Glomerular endothelial cell (primary cell): ENCODE results near the gene KANK2. TPM values are rescaled to one million over a fixed set of nuclear protein-coding genes. Genes with fewer than 3 reads are reported as not detected.

Experiments used
- total RNA-seq: library from RNA; depleted of rRNA; stranded (reverse); fragments of >200 nt; gene quantifications from 2 replicates; pipeline ENCODE4 v1.2.3, GENCODE V29; 2015

The KANK2 gene
- total RNA-seq, 1 donor from 2014 or later, result 86.8 TPM

Other genes starting within 250 kb of the KANK2 start
- gene SMARCA4, start 236.5 kb downstream of the KANK2 start, total RNA-seq, result 157 and 172 TPM in 2 replicates
- gene LDLR, start 108.1 kb downstream of the KANK2 start, total RNA-seq, result 105 and 163 TPM in 2 replicates
- 4.7 and 11.9 TPM in 2 replicates for gene SPC24, start 41.8 kb downstream of the KANK2 start, total RNA-seq
- gene ANGPTL8, start 42.1 kb upstream of the KANK2 start, total RNA-seq, result not detected in 2 replicates
- 188 and 342 TPM in 2 replicates for gene DOCK6, start 65.0 kb upstream of the KANK2 start, total RNA-seq
- not detected in 2 replicates for gene TSPAN16, start 98.6 kb upstream of the KANK2 start, total RNA-seq
- gene RAB3D, start 142.1 kb upstream of the KANK2 start, total RNA-seq, result 53.6 and 56.6 TPM in 2 replicates
- gene TMEM205, start 148.7 kb upstream of the KANK2 start, total RNA-seq, result 142 and 244 TPM in 2 replicates
- gene CCDC159, start 149.0 kb upstream of the KANK2 start, total RNA-seq, result 21.0 and 31.7 TPM in 2 replicates
- 39.3 and 47.7 TPM in 2 replicates for gene PLPPR2, start 157.9 kb upstream of the KANK2 start, total RNA-seq
- gene SWSAP1, start 177.1 kb upstream of the KANK2 start, total RNA-seq, result 1.1 and 4.1 TPM in 2 replicates
- 17.7 and 32.7 TPM in 2 replicates for gene EPOR, start 186.8 kb upstream of the KANK2 start, total RNA-seq
- not detected in 2 replicates for gene RGL3, start 221.8 kb upstream of the KANK2 start, total RNA-seq
- gene ODAD3, start 237.6 kb upstream of the KANK2 start, total RNA-seq, result 0.06 and 1.4 TPM in 2 replicates
- gene PRKCSH, start 238.1 kb upstream of the KANK2 start, total RNA-seq, result 281 and 288 TPM in 2 replicates